ENCODE results near the gene LRIG3. TPM values are rescaled to one million over a fixed set of nuclear protein-coding genes. Genes with fewer than 3 reads are reported as not detected.

Gene LRIG3
- total and polyA plus RNA-seq, 11 donors, result 1.8 to 8.9 (median 4.6) TPM

- no peak for DNase-seq
- Histone ChIP-seq H3K36me3 (peaks cover 0 to 100% (median 72%) of the 10 kb centered on the region in 9 donors), H3K9me3 (no peaks in the 10 kb centered on the region), H3K27me3 (no peaks in the 10 kb centered on the region), H3K4me1 (peaks cover 0 to 16% (median 0%) of the 10 kb centered on the region in 12 donors), H3K27ac (no peak overlapping the region), H3K4me3 (no peak overlapping the region)
- 61 to 77% (median 72%) methylated on average over 4 of the region's 4 CpGs for WGBS, 4 donors
- TF ChIP-seq POLR2A (IDR thresholded peaks at IDR 0.05), result no peak
- TF ChIP-seq CTCF (IDR thresholded peaks at IDR 0.05), result no peak
- intact Hi-C loops (cut with DNase I), result no loop called here
- no peak for ATAC-seq
Measured at GRCh38 chr12:58884916-58885315, 35.4 kb downstream of the LRIG3 start.

GRCh38 chr12:58883576-58884334 lies 36.5 kb downstream of the LRIG3 start:
- ATAC-seq (no peak), DNase-seq (no peak)
- H3K27me3 ChIP-seq, result no peaks in the 10 kb centered on the region
- no peak overlapping the region for H3K27ac ChIP-seq
- no peaks in the 10 kb centered on the region for H3K9me3 ChIP-seq
- H3K4me1 ChIP-seq, result peaks cover 0 to 15% (median 0%) of the 10 kb centered on the region in 12 donors
- H3K36me3 ChIP-seq, result peaks cover 0 to 100% (median 72%) of the 10 kb centered on the region in 9 donors
- no peak overlapping the region for H3K4me3 ChIP-seq
- 90 to 94% (median 92%) methylated on average over 3 of the region's 3 CpGs for WGBS, 4 donors
- TF ChIP-seq POLR2A (IDR thresholded peaks at IDR 0.05) (no peak), CTCF (IDR thresholded peaks at IDR 0.05) (no peak)
- intact Hi-C loops (cut with DNase I), result no loop called here

GRCh38 chr12:58882826-58883225 lies 37.5 kb downstream of the LRIG3 start:
- no peak for DNase-seq
- intact Hi-C loops (cut with DNase I), result no loop called here
- H3K27ac ChIP-seq, result no peak overlapping the region
- peaks cover 0 to 100% (median 72%) of the 10 kb centered on the region in 9 donors for H3K36me3 ChIP-seq
- H3K9me3 ChIP-seq, result no peaks in the 10 kb centered on the region
- no peak overlapping the region for H3K4me3 ChIP-seq
- WGBS, 4 donors, result 94 to 98% (median 96%) methylated on average over 2 of the region's 2 CpGs
- no peaks in the 10 kb centered on the region for H3K27me3 ChIP-seq
- H3K4me1 ChIP-seq, result peaks cover 0 to 7% (median 0%) of the 10 kb centered on the region in 12 donors
- TF ChIP-seq POLR2A (IDR thresholded peaks at IDR 0.05) (no peak), CTCF (IDR thresholded peaks at IDR 0.05) (no peak)
- no peak for ATAC-seq

- H3K36me3 ChIP-seq, result peaks cover 0 to 100% (median 72%) of the 10 kb centered on the region in 9 donors
- WGBS, 4 donors, result 75 to 85% (median 81%) methylated on average over 4 of the region's 4 CpGs
Measured at GRCh38 chr12:58881816-58882215, 38.5 kb downstream of the LRIG3 start.

More at GRCh38 chr12:58881816-58882215, 38.5 kb downstream of the LRIG3 start:
- no peak overlapping the region for H3K4me3 ChIP-seq
- intact Hi-C loops (cut with DNase I), result no loop called here
- H3K27ac ChIP-seq, result no peak overlapping the region
- DNase-seq (no peak), ATAC-seq (no peak)
- H3K27me3 ChIP-seq, result no peaks in the 10 kb centered on the region
- no peaks in the 10 kb centered on the region for H3K9me3 ChIP-seq
- TF ChIP-seq POLR2A (IDR thresholded peaks at IDR 0.05) (no peak), CTCF (IDR thresholded peaks at IDR 0.05) (no peak)
- H3K4me1 ChIP-seq, result peaks cover 0 to 6% (median 0%) of the 10 kb centered on the region in 12 donors

Data from heart left ventricle (tissue), 16 donors.